CD4-positive, alpha-beta T cell treated with Interleukin-6 for 4 hours (primary cell): ENCODE results near the gene ZNF469.

Experiments used
- DNase-seq: peaks from one replicate; pipeline ENCODE4 v3.0.0-alpha.2; 2020; ENCODE audit warnings: mixed read lengths

The ZNF469 gene

DNA sequence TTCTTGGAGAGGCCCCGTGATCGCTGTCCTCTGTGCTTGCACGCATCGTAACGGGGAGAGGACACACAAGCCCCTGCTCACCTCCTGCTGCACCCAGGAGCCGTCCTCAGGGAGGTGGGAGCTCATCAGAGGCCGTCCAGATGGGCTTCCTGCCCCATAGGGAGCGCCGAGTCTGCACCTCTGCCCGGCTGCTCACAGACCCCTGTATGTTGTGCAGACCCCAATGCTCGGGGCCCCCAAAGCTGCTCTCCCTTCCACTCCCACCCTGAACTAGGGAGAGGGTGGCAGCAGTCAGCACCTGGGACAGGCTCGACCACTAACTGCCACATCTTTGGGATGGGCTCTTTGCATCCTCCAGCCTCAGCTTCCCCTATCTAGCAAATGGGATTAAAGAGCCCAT lies 4.4 kb upstream of the ZNF469 start:
- no peak for DNase-seq

DNA sequence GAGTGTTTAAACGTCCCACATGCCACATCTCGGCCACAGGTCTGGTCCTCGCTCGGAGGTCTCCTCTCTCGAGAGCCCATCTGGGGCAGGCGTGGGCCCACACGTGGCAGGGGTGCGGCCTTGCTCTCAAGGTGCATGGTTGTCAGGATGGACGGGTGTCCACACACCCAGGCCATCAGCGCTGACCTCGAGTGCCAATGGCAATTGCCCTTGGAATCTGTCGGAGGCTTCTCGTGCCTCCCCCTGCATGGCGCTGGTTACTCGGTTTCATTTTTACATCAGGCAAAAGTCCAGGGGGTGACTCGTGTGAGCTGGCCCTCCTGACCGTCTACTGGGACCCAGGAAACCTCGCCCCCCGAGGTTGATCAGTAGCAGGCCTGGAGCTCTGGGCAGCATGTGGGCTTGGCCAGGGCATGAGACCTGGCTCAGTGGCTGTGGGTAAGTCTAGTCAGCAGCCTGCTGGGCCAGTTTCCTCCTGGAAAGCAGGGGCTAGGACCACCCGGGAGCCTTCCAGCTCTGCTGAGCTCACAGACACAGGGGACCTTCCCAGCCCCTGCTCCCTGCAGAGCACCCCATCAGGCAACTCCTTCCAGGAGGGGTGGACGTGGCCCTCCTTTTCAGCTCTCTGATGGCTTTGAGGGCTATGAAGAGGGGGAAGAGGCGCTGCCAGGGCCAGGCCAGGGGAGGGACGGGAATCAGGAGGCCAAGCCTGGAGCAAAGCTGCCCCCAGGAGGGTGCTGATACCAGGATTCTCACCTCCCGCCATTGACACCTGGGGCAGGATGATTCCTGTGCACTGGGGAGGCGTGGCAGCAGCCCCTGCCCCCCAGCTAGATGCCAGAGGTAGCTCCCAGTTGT lies 3.7 kb upstream of the ZNF469 start:
- DNase-seq, result no peak

DNA sequence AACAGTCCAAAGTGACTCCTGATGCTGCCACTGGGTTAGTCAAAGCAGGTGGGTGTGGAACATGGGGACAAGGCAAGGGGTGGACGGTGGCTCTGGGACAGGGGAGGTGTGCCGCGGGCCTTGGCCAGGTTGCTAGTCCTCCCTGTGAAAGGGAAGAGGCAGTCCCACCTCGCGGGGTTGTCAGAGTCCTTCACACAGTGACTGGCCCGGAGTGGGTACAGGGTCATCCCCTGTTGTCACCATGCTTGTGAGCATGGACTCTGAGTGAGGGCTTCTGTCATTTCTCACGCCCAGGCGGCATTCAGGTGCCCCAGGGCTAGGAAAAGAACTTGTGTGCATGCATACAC lies 3.1 kb upstream of the ZNF469 start:
- DNase-seq, result no peak

DNA sequence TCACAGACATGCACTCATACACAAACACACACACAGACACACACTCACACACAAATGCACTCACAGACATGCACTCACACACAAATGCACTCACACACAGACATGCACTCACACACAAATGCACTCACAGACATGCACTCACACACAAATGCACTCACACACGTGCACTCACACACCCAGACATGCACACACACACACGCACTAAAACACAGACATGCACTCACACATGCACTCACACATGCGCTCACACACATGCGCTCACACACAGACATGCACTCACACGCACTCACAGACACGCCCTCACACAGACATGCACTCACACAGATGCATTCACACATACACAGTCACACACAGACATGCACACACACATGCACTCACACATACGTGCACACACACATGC lies 2.7 kb upstream of the ZNF469 start:
- DNase-seq, result no peak

DNA sequence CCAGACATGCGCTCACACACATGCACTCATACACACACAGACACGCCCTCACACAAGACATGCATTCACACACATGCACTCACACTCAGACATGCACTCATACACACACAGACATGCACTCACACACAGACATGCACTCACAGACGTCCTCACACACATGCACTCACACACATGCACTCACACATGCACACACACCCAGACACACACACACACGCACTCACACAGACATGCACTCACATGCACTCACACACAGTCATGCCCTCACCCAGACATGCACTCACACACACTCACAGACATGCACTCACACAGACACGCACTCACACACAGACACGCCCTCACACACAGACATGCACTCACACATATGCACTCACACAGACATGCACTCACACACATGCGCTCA lies 2.1 kb upstream of the ZNF469 start:
- no peak for DNase-seq

DNA sequence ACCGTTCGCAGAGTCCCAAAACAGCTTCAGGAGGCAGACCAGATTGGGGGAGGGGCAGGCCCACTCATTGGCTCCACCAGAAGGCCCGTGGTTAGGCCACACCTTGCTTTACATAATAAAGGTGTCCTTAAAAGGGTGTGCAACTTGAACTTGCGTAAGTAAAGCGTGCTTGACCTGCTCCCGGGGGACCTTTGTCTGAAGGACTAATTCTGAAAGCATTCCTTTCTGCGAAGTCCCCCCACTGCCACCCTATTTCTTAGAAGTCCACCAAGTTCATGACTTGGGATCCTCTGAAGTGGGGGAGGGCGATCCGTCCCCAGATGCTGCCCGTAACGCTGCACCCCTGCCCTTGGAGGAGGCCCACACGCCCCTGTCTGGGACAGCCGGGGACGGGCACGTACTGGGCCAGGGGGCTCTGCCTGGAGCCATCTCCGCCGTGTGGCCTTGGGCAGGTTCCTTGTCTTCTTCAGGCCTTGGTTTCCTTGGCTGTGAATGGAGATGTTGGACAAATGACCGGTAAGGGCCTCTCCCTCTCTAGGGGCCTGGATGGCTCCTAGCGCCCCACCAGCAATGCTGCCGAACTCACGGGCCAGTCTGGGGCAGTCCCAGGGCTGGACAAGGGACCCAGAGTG lies 823 bp upstream of the ZNF469 start:
- no peak for DNase-seq

DNA sequence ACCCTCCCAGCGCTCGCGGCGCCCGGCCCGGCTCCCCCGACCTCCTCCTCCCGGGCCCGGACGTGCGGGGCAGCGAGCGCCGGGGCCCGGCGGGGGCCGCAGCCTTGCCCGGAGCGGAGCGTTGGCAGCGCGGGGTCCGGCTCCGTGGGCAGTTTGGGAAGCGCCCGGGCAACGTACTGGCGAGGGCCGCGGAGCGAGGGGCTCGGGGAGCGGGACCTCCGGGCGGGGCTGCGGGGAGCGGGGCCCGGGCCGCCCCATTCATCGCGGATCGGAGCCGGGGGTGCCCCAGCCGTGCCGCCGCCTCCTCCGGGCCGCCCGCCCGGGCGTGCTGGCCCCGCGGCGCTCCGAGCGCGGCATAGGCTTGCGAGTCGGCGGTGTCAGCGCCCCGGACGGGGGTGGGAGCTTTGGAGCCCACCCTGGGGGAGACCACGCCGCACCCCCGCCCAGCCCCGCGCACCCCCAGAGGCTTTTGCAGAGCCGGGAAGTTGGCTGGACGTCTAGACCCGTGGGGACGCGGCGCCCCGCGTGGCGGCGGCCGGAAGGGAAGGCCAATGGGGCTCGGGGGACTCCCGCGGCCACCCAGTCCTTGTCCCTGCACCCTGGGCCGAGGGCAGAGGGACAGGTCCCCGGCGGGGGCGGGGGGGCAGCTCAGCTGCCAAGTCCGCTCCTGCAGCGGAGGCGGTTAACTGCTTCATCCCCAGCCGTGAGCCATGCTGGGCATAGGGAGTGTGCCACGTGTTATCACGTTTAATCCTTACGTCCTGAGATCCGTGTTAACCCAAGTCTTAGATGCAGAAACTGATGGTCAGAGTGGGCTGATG lies 852 bp downstream of the ZNF469 start:
- no peak for DNase-seq

DNA sequence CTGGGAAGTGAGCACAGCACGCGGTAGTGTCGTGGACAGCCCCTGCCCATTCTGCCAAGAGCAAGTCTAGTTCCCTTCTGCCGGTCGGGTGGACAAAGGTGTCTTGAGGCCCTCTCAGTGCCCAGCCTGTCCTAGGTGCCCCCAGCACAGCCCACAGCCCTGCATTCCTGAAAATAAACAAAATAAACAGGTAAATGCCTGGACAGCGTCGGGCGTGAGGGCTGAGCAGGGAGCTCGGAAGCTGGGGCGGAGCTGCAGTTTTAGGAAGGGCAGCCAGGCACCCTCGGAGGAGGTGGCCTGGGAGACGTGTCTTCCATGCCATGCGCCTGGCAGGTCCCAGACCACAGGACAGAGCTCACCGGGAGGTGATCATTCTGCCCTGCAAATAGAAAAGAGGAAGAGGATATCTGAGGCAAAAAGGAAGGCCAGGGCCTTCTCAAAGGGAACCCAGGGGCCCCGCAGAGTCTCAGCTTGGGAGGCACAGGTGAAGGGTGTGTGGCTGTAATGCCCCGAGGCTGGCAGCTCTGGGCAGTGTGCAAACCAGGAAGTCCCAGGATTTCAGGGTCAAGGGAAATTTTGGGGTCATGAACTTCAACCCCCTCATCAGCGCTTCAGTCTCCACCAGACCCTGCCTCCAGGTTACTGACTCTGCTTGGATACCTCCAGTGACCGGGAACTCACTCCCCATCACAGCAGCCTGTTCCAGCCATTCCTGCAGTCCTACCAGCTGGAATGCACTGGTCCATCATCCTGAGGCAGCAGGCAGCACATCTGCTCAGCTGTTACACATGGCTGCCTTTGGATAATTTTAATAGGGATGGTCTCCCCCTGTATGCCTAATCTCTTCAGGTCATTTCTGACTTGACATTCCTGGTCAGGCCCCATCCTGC lies 1.7 kb downstream of the ZNF469 start:
- no peak for DNase-seq

DNA sequence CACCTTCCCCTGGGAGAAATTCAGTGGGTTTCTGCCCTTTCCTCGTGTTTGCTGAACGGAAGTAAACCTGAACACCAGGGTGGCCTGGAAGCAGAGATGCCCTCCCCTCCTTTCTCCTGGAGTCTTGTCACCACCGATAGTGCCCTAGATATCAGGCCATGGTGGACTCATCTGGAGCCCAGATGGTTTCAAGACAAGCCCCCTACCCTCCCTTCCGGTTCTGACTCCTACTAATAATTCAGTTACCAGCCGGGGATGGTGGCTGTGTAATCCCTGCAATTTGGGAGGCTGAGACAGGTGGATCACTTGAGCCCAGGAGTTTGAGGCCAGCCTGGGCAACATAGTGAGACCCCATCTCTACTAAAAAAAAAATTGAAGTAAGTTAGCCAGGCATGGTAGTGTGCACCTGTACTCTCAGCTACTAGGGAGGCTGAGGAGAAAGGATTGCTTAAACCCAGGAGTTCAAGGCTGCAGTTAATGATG lies 2.4 kb downstream of the ZNF469 start:
- no peak for DNase-seq

DNA sequence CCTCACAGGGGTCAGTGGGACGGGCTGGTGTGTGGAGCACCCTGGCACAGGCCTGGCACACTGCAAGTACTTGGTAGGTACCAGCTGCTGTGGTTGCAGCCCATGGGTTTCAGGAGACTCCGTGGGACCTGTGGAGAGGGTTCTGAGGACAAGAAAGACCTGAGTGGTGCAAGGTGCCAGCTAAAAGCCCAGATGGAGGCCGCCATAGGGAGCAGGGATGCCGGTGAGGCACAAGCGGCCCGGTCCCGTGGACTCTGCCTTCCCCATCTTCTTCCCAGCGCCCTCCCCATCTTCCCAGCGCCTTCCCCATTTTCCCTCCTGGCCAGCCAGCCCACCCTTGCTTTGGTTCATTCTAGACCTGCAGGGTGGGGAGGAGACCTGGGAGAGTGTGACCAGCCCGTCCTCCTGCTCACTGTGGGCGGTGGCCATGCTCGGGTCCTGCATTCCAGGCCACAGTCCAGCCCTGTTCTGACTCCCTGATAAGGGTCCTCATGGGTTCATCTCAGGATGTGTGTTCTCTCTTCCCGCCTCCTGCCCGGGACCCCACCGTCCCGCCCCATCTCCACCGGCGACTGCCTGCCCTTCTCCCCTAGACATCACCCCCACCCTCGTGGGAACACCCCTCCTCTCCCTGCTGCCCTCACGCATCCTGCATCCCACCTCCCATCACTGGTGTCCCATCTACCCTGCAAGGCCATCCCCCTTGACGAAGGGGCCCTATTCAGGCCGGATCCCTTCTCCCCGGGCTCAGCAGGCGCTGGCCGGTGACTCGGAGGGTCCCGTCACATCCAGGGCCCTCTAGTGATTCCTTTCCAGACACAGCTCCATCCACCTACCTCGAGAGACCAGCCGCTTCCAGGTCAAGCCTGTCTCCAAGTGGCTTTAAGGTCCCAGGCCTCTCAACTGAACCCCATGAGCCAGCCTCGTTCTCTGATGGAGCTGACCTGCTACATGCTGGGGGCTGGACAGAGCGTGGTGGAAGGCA lies 3.4 kb downstream of the ZNF469 start:
- no peak for DNase-seq

DNA sequence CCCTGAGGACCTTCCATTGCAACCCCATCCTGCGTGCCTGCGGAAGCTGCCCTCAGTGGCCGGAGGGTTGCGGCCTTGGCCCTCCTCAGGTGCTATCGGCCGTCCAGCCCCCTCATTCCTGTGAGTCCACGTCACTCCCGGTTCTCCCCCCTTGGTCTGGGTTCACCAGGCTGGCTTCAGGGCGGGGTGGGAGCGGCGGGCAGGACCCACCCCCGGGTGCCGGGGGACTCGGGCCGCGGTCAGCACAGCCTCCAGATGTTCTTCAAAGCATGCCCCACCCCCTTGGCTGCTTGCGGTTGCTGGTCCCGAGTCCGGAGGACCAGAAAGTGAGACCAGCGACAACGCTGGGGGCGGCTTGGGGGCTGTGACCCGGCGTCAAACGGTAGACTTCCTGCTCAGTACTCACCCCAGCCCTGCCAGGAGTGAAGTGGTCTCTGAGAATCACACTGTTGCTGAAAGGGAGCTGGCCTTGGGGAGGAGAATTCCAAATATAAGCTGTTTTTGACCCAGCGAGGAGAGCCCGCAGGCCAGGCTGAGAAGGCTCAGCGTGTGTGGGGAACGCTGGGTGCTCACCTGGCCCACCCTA lies 4.5 kb downstream of the ZNF469 start:
- DNase-seq, result no peak

DNA sequence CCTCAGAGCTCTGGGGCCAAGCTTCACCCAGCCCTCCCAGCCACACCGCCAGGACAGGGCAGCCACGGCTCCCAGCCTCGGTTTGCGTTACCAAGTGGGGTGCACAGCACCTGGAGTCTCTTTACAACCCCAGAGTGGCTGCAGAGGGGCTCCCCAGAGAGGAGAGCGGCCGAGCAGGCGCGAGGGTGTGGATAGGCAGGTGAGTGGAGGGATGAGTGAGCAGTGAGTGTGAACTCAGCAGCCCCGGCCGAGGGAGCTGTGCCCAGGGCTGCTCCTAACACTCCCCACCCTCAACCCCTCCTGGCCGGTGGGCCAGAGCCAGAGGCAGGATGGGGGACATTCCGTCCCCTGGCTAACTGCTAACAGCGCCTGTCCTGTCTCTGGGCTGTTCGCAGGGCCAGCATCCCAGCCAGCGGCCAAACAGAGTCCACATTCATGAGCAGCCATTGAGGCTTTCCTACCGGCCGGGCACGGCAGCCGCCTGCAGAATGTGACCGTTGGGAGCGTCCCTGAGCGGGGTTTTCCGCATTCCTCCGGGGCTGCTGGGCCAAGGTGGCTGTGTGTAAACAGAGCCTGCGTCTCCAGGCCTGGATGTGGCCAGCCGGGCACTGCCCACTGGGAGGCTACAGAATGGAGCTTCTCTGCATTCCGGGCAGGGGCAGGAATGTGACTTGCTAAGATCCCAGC lies 5.3 kb downstream of the ZNF469 start:
- DNase-seq, result no peak

DNA sequence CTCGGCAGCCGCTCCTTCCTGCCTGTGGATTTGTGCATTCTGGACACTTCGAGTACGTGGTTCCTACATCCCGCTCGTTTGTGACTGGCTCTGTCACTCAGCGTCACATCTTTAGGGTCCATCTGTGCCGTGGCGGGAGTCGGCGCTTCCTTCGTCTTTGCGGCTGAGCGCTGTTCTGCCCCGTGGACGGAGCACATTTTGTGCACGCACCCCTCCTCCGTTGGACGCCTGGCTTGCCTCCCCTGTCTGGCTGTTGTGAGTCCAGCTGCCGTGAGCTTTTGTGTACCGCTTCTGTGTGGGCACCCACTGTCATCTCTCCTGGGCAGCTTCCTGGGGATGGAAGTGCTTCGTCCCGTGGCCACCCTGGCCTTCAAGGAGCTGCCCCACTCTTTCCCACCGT lies 6.4 kb downstream of the ZNF469 start:
- no peak for DNase-seq

DNA sequence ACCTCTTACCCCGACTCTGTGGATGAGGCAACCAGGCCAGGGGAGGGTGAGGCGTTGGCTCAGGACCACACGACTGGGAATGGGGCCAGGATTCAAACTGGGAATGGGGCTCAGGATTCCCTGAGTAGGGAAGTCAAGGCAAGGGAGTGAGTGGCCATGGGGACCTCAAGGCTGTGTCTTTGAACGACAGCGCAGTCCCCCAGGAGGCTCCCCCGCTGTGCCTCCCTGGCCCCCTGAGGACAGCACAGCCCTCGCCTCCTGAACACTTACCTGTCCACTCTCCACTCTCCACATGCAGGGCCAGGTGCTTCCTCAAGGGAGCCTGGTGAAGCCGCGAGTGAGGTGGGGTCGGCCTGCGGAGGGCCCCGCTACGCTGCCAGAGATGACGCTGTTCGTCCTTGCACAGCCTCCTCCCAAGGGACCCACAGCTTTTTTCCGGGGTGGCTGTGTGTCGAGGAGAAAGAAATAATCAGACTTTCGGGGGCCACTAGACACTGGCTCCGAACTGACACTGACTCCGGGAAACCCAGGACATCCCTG lies 6.9 kb downstream of the ZNF469 start:
- DNase-seq, result no peak

DNA sequence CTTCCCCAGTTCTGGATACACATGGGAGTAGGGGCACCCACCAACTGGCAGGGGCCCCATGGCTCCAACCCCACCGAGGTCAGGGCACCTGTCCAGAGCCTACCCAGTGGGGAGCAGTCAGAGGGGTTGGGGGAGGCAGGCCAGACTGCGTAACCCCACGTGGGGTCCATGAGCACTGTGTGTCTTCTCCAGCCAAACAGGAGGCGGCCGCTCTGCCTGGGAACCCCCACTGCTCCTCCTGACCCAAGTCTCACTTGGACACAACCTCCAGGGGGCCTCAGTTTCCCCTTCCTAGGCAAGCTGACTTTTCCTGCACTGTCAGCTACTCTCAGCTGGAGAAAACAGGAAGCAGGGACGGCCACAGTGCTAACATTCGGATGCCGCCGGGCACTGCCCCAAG lies 7.5 kb downstream of the ZNF469 start:
- no peak for DNase-seq

DNA sequence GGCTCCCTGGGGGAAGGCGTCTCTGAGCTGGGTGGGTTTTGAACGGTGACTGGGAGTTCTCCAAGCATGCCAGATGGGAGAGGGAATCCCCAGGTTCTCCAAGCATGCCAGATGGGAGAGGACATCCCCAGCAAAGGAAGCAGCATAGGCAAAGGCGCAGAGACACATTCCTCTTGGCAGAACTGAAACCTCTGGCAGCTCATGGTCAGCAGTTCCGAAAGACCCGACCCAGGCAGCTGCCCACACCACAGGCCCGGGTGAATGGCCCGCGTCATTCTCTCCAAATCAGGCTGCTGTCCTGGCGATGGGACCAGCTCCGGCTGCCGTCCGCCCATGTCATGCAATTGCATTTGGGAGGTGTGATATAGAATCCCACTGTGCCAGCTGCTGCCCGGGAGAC lies 8.0 kb downstream of the ZNF469 start:
- no peak for DNase-seq

DNA sequence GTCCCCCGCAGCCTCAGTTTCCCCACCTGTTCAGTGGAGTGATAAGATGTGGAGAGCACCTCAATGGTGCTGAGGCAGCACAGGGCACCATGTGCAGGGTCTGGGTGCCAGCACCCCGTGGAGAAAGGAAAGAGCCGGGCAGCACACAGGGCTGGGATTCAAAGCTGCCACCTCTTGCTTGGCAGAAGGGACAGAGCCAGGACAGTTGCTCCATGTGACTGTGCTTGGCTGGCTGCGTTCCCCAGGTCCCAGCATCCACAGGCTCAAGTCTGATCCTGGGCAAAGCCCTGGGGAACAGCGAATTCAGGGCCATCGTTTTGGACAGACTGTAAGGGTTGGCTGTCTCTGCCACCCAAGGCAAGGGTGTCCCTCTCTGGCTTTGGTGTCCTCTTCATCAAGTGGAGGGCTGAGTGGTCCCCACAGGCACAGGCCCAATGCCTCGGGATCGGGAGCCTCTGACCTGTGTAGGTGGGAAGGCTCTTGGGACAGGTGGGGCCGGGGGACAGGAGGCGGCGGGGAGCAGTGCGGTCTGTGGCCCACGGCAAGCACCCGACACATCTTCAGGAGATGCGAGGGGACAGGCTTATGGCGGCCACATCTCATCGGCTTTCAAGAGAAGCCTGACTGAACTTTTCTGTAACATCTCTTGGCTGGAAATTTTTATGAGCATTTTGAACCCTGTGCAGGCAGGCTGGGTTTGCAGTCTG lies 8.5 kb downstream of the ZNF469 start:
- DNase-seq, result no peak

DNA sequence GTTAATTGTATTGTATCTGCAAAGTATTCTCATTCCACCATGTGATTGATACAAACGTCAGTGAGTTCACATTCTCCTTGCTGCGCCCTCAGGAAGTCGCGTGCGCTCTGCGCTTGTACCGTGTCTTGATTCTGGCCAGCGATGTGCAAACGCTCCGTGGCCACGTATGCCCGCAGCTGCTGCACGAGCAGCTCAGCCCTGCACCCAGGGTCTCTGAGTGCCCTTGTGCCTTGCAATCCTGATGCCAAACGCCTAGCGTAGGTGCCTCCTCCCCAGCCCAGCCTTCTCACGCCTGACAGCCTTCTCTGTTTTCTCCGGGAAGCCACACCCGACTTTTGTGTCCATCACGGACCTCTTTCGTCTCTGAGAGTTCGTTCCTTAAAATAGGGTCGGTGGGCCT lies 9.4 kb downstream of the ZNF469 start:
- no peak for DNase-seq

DNA sequence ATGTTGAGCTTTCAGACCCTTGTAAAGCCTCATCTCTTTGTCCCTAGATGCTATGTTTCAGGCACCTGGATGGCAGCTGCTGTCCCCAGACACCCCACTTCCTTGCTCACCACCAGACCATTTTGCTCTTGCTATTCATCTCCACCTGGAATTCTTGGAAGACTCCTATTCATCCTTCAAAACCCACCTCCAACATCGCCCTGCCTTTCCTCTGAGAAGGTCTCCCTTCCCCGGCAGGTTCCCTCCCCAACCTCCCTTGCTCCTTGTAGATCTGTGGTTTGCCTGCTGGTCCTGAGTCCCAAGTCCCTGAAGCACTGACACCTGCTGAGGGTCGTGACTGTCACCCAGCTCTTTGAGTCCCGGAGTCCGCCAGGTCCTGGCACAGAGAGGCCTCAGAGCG lies 9.9 kb downstream of the ZNF469 start:
- DNase-seq, result no peak
